Measurements from ENCODE around the gene MMP19. TPM values are rescaled to one million over a fixed set of nuclear protein-coding genes. Genes with fewer than 3 reads are reported as not detected.

MMP19 gene
- total and polyA plus RNA-seq, 2 of the 4 experiments (the other 2 are of a cell fraction) = 9.9 to 34.7 TPM

DNA sequence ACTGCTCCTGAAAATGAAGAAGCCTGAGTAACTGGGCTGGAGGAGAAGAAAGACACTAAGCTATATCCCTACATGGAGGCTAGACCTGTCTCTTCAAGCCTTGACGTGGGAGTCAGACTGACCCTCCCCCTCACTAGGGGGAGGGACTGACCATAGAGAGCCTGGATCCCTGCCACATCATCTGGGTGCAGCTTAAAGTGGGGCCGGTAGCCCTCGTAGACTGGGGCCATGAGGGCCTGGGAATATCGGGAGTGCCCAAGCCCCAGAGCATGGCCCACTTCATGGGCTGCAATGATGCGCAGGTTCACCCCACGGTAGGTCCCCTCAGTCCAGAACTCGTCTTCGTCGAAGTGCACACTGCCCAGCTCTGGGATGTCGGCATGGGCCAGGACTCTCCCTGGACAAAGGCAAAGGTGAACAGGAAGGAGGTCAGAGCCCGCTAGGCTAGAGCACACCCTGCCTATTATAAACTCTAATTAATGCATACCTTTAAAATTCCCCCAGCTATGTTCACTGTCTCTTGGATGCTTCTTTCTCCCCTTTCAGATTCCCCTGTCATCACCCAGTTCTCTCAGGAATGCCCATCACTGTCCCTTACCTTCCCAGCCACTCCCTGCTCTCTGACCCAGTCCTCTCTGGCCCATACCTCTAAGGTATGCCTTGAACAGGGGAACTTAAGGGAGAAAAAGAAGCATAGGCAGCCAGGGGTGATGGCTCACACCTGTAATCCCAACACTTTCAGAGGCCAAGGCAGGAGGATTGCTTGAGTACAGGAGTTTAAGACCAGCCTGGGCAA lies 3.2 kb downstream of the MMP19 start:
- DNase-seq = no peak
- H3K18ac ChIP-seq (ENCODE audit: low read depth, low read length) = no peak overlapping the region
- no peak for ATAC-seq (ENCODE audit: low read depth)
- H2AK9ac ChIP-seq (replicated peaks; ENCODE audit: low read depth, low read length, poor library complexity) = no peak overlapping the region
- H2BK120ac ChIP-seq (ENCODE audit: low read depth, low read length) = no peak overlapping the region
- BruUV-seq (replicated peaks) = no TSS peak
- H3K4ac ChIP-seq (ENCODE audit: low read depth, low read length) = no peak overlapping the region
- H2AK5ac ChIP-seq (ENCODE audit: low read depth, low read length) = no peak overlapping the region
- no peak overlapping the region for H4K91ac ChIP-seq (ENCODE audit: insufficient read depth, low read depth, low read length)
- H3K4me2 ChIP-seq (ENCODE audit: low read depth, low read length) = no peak overlapping the region
- POLR2A ChIA-PET (ENCODE audit: unreplicated experiment) = no interaction called here
- no peak overlapping the region for H2BK20ac ChIP-seq (ENCODE audit: low read depth, low read length)
- peaks cover 13 to 34% of the 10 kb centered on the region in 2 experiments for H3K79me1 ChIP-seq (ENCODE audit: low read depth in 1 of 2, low read length in 2 of 2)
- H3K27me3 ChIP-seq (ENCODE audit: control insufficient read depth, insufficient read depth, low read length) = no peaks in the 10 kb centered on the region
- peaks cover 11% of the 10 kb centered on the region for H3K4me1 ChIP-seq (ENCODE audit: control insufficient read depth, insufficient read depth, low read length)
- H4K8ac ChIP-seq (ENCODE audit: low read depth in 2 of 2, low read length in 2 of 2) = no peak overlapping the region
- in situ Hi-C loops (cut with MboI; ENCODE audit: low sequenced_read_pairs) = no loop called here
- intact Hi-C loops (cut with micrococcal nuclease) = no loop called here
- H3K4me3 ChIP-seq (ENCODE audit: insufficient read depth, low read depth, low read length) = no peak overlapping the region
- no peak overlapping the region for H2BK5ac ChIP-seq (ENCODE audit: low read depth, low read length, poor library complexity, severe bottlenecking)
- H3K9me3 ChIP-seq (ENCODE audit: control insufficient read depth, insufficient read depth, low read length) = no peaks in the 10 kb centered on the region
- no peak overlapping the region for H3K56ac ChIP-seq (ENCODE audit: extremely low read depth, insufficient read depth, low read length)
- no peak overlapping the region for H3K27ac ChIP-seq (ENCODE audit: insufficient read depth, low read length)
- no peak overlapping the region for H2BK15ac ChIP-seq (ENCODE audit: low read depth, low read length)
- no peaks in the 10 kb centered on the region for H4K20me1 ChIP-seq (ENCODE audit: insufficient read depth, low read length)
- dilution Hi-C loops (cut with HindIII; ENCODE audit: low sequenced_read_pairs, unreplicated experiment) = no loop called here
- H3K9ac ChIP-seq (ENCODE audit: low read depth, low read length) = no peak overlapping the region
- peaks cover 40% of the 10 kb centered on the region for H3K36me3 ChIP-seq (ENCODE audit: control insufficient read depth, insufficient read depth, low read length)
- H4K5ac ChIP-seq (ENCODE audit: low read depth, low read length) = no peak overlapping the region
- peaks cover 21% of the 10 kb centered on the region for H3K9me1 ChIP-seq (ENCODE audit: insufficient read depth, low read length)
- TF ChIP-seq RFX5 (IDR thresholded peaks at IDR 0.05; ENCODE audit: low read depth, low read length) (no peak), FOS (IDR thresholded peaks at IDR 0.05; ENCODE audit: low read depth, low read length) (no peak), RAD21 (IDR thresholded peaks at IDR 0.05; ENCODE audit: low read length) (no peak), RCOR1 (IDR thresholded peaks at IDR 0.05; ENCODE audit: insufficient replicate concordance, low read length) (no peak), BHLHE40 (IDR thresholded peaks at IDR 0.05; ENCODE audit: low read depth, low read length) (no peak), NFE2L2 (IDR thresholded peaks at IDR 0.05; ENCODE audit: low read depth, low read length) (no peak), CHD1 (IDR thresholded peaks at IDR 0.05; ENCODE audit: low read depth, low read length) (no peak), SMC3 (IDR thresholded peaks at IDR 0.05; ENCODE audit: low read depth, low read length) (no peak), POLR2A (IDR thresholded peaks at IDR 0.05; ENCODE audit: low read depth, low read length) (no peak), MAZ (IDR thresholded peaks at IDR 0.05; ENCODE audit: borderline replicate concordance, low read depth, low read length) (no peak), CEBPB (IDR thresholded peaks at IDR 0.05; ENCODE audit: low read depth, low read length) (no peak)
- TF ChIP-seq, protein P1, sequence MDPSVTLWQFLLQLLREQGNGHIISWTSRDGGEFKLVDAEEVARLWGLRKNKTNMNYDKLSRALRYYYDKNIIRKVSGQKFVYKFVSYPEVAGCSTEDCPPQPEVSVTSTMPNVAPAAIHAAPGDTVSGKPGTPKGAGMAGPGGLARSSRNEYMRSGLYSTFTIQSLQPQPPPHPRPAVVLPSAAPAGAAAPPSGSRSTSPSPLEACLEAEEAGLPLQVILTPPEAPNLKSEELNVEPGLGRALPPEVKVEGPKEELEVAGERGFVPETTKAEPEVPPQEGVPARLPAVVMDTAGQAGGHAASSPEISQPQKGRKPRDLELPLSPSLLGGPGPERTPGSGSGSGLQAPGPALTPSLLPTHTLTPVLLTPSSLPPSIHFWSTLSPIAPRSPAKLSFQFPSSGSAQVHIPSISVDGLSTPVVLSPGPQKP (IDR thresholded peaks at IDR 0.05; ENCODE audit: borderline replicate concordance, low read depth, low read length) = no peak
- 97% methylated on average over 6 of the region's 11 CpGs; no CpG with 5 or more reads in 1 of the 2 experiments for WGBS, 2 experiments (ENCODE audit: extremely low coverage in 2 of 2, insufficient read length in 1 of 2)
- no peak overlapping the region for H3K23ac ChIP-seq (ENCODE audit: low read depth, low read length)
- CTCF ChIA-PET = no interaction called here
- no peak overlapping the region for H2AFZ ChIP-seq (replicated peaks; ENCODE audit: low read length, poor library complexity)
- no peak overlapping the region for H3K14ac ChIP-seq (replicated peaks; ENCODE audit: low read depth, low read length)
